ENCODE data around the gene GALNT16. TPM values are rescaled to one million over a fixed set of nuclear protein-coding genes. Genes with fewer than 3 reads are reported as not detected.

The GALNT16 gene
- total RNA-seq, 1 donor from 2014 or later: 6.2 TPM

DNA sequence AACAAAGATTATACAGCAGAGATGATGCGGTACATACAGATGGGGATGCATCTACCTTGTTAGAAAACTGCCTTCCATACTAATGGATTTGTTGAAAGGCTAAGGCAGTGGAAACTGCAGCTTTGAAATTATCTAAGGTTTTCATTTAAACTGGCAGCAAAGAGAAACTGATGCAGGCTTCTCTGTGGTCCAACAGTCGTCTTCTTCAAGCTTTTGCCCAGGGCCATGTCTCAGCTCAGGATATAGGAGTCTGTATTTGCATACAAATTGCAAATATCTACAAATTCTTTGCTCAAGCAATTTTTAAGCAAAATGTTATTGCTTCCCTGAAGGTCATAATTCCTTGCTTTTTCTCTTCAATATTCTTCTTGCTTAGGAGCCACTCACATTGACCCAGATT, 104.4 kb downstream of the GALNT16 start:
- no peak for DNase-seq (ENCODE audit: low read depth)
- no peak overlapping the region for H3K4me3 Mint-ChIP-seq (ENCODE audit: unreplicated experiment)

DNA sequence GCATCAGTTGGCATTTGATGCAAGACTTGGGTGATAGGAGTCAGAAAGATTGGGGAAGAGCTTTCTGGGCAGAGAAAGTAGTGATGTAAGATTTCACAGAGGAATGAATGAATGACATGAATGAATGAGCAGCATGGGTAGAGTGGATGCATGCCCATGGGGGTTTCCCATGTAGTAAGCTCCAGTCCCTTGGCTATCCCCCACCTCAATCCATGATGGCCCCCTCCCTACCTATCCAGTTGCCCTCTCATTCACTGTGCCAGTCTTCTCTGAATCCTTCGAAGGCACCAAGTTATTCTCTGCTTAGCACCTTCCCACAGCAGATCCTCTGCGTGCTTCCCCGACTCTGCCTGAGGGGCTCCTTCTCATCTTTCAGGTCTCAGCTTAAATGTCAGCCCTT, 106.1 kb downstream of the GALNT16 start:
- H3K36me3 ChIP-seq (ENCODE audit: insufficient read depth, low read length): no peaks in the 10 kb centered on the region

More for the DNA sequence above, 104.4 kb downstream of the GALNT16 start:
- no peaks in the 10 kb centered on the region for H3K27me3 ChIP-seq (ENCODE audit: insufficient read depth, low read length)
- H3K27me3 Mint-ChIP-seq (ENCODE audit: low read depth, unreplicated experiment): peaks cover 27% of the 10 kb centered on the region
- no peak overlapping the region for H3K4me3 ChIP-seq (ENCODE audit: insufficient read depth, low read depth, low read length)
- H2AFZ ChIP-seq (ENCODE audit: low read depth, low read length): no peak overlapping the region
- H3K9me3 Mint-ChIP-seq (ENCODE audit: unreplicated experiment): no peaks in the 10 kb centered on the region
- no peaks in the 10 kb centered on the region for H3K4me1 Mint-ChIP-seq (ENCODE audit: low read depth, unreplicated experiment)
- H3K4me1 ChIP-seq (ENCODE audit: insufficient read depth, low read length): no peaks in the 10 kb centered on the region
- no peaks in the 10 kb centered on the region for H3K9me3 ChIP-seq (ENCODE audit: insufficient read depth, low read depth, low read length)
- no peaks in the 10 kb centered on the region for H3K79me2 ChIP-seq (ENCODE audit: insufficient read depth, low read length)
- TF ChIP-seq, protein P1, sequence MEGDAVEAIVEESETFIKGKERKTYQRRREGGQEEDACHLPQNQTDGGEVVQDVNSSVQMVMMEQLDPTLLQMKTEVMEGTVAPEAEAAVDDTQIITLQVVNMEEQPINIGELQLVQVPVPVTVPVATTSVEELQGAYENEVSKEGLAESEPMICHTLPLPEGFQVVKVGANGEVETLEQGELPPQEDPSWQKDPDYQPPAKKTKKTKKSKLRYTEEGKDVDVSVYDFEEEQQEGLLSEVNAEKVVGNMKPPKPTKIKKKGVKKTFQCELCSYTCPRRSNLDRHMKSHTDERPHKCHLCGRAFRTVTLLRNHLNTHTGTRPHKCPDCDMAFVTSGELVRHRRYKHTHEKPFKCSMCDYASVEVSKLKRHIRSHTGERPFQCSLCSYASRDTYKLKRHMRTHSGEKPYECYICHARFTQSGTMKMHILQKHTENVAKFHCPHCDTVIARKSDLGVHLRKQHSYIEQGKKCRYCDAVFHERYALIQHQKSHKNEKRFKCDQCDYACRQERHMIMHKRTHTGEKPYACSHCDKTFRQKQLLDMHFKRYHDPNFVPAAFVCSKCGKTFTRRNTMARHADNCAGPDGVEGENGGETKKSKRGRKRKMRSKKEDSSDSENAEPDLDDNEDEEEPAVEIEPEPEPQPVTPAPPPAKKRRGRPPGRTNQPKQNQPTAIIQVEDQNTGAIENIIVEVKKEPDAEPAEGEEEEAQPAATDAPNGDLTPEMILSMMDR (IDR thresholded peaks at IDR 0.05; ENCODE audit: insufficient read depth, low read depth, low read length): no peak
- TF ChIP-seq EZH2 (IDR thresholded peaks at IDR 0.05; ENCODE audit: insufficient read depth, low read length): no peak
- no peaks in the 10 kb centered on the region for H3K36me3 ChIP-seq (ENCODE audit: insufficient read depth, low read length)
- no peak overlapping the region for H3K27ac ChIP-seq (ENCODE audit: low read depth, low read length)
- no peak for FAIRE-seq
- no peak overlapping the region for H3K4me2 ChIP-seq (ENCODE audit: low read length)
- H3K36me3 Mint-ChIP-seq (ENCODE audit: low read depth, unreplicated experiment): peaks cover 2% of the 10 kb centered on the region
- no peaks in the 10 kb centered on the region for H4K20me1 ChIP-seq (ENCODE audit: insufficient read depth, low read length)
- no peak overlapping the region for H3K9ac ChIP-seq (ENCODE audit: low read length)
- H3K27ac Mint-ChIP-seq (ENCODE audit: unreplicated experiment): no peak overlapping the region

DNA sequence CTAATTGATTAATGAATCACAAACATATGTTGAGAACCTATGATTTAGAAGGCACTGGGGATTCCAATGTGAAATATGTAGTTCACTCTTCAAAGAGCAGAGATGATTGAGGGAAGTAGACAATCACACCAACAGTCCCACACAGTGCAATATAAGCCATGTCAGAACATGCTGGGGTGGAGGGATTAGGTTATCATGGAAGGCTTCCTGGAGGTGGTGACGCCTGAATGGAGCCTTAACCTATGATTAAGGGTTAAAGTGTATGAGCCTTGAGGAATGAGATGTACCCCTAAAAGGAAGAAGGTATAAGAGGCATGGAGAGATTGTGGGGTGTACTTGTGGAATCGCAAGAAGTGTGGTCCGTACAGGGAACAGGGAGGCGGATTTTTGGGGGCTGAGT, 106.8 kb downstream of the GALNT16 start:
- Mint-ChIP-seq H3K9me3 (ENCODE audit: unreplicated experiment) (no peaks in the 10 kb centered on the region), H3K4me1 (ENCODE audit: low read depth, unreplicated experiment) (no peaks in the 10 kb centered on the region), H3K4me3 (ENCODE audit: unreplicated experiment) (no peak overlapping the region), H3K27me3 (ENCODE audit: low read depth, unreplicated experiment) (peaks cover 20% of the 10 kb centered on the region), H3K27ac (ENCODE audit: unreplicated experiment) (no peak overlapping the region), H3K36me3 (ENCODE audit: low read depth, unreplicated experiment) (peaks cover 2% of the 10 kb centered on the region)
- DNase-seq (ENCODE audit: low read depth): no peak
- Histone ChIP-seq H4K20me1 (ENCODE audit: insufficient read depth, low read length) (no peaks in the 10 kb centered on the region), H2AFZ (ENCODE audit: low read depth, low read length) (no peak overlapping the region), H3K4me2 (ENCODE audit: low read length) (no peak overlapping the region), H3K4me1 (ENCODE audit: insufficient read depth, low read length) (no peaks in the 10 kb centered on the region), H3K9ac (ENCODE audit: low read length) (no peak overlapping the region), H3K36me3 (ENCODE audit: insufficient read depth, low read length) (no peaks in the 10 kb centered on the region), H3K27ac (ENCODE audit: low read depth, low read length) (no peak overlapping the region), H3K79me2 (ENCODE audit: insufficient read depth, low read length) (no peaks in the 10 kb centered on the region), H3K9me3 (ENCODE audit: insufficient read depth, low read depth, low read length) (no peaks in the 10 kb centered on the region), H3K4me3 (ENCODE audit: insufficient read depth, low read depth, low read length) (no peak overlapping the region), H3K27me3 (ENCODE audit: insufficient read depth, low read length) (no peaks in the 10 kb centered on the region)
- TF ChIP-seq, protein P1 (IDR thresholded peaks at IDR 0.05; ENCODE audit: insufficient read depth, low read depth, low read length): no peak
- TF ChIP-seq EZH2 (IDR thresholded peaks at IDR 0.05; ENCODE audit: insufficient read depth, low read length): no peak
- no peak for FAIRE-seq

More for the DNA sequence above, 106.1 kb downstream of the GALNT16 start:
- FAIRE-seq (no peak), DNase-seq (ENCODE audit: low read depth) (no peak)
- Mint-ChIP-seq H3K9me3 (ENCODE audit: unreplicated experiment) (no peaks in the 10 kb centered on the region), H3K4me3 (ENCODE audit: unreplicated experiment) (no peak overlapping the region), H3K27ac (ENCODE audit: unreplicated experiment) (no peak overlapping the region), H3K4me1 (ENCODE audit: low read depth, unreplicated experiment) (no peaks in the 10 kb centered on the region), H3K27me3 (ENCODE audit: low read depth, unreplicated experiment) (peaks cover 25% of the 10 kb centered on the region), H3K36me3 (ENCODE audit: low read depth, unreplicated experiment) (peaks cover 2% of the 10 kb centered on the region)
- Histone ChIP-seq H3K27ac (ENCODE audit: low read depth, low read length) (no peak overlapping the region), H3K79me2 (ENCODE audit: insufficient read depth, low read length) (no peaks in the 10 kb centered on the region), H3K4me2 (ENCODE audit: low read length) (no peak overlapping the region), H3K27me3 (ENCODE audit: insufficient read depth, low read length) (no peaks in the 10 kb centered on the region), H3K4me1 (ENCODE audit: insufficient read depth, low read length) (no peaks in the 10 kb centered on the region), H2AFZ (ENCODE audit: low read depth, low read length) (no peak overlapping the region), H3K9ac (ENCODE audit: low read length) (no peak overlapping the region), H3K4me3 (ENCODE audit: insufficient read depth, low read depth, low read length) (no peak overlapping the region), H4K20me1 (ENCODE audit: insufficient read depth, low read length) (no peaks in the 10 kb centered on the region), H3K9me3 (ENCODE audit: insufficient read depth, low read depth, low read length) (no peaks in the 10 kb centered on the region)
- TF ChIP-seq, protein P1 (IDR thresholded peaks at IDR 0.05; ENCODE audit: insufficient read depth, low read depth, low read length): no peak
- no peak for TF ChIP-seq EZH2 (IDR thresholded peaks at IDR 0.05; ENCODE audit: insufficient read depth, low read length)

All from astrocyte (in vitro differentiated cells and primary cell).